Stomach (tissue), 9 donors: ENCODE data around the gene MINPP1. TPM values are rescaled to one million over a fixed set of nuclear protein-coding genes. Genes with fewer than 3 reads are reported as not detected.
"Not testable (repeated sequence)": the region's sequence is repeated elsewhere in the genome, so short reads cannot be mapped to it uniquely, and the experiment has no call there.

Experiments
- DNase-seq, 2 donors: peaks; one replicate each; pipeline versions ENCODE4 v3.0.0 to v3.0.0-alpha.2; 2013 to 2019
- H3K27ac ChIP-seq, 5 donors: fragments of 200-600 bp in 4 of 5; sonication (generic) in 4 of 5; one replicate each; pipeline ENCODE4 v1.5.1; 2013 to 2019; ENCODE audit warnings: mild to moderate bottlenecking in 1 of 5, moderate library complexity in 1 of 5
- H3K27me3 ChIP-seq, 3 donors: fragments of 200-600 bp; sonication (generic); one replicate each; pipeline ENCODE4 v1.5.1; 2017 to 2019; ENCODE audit warnings: mixed run types in 1 of 3
- H3K36me3 ChIP-seq, 4 donors: fragments of 200-600 bp; sonication (generic); 1 replicate in 3 of 4; 2 replicates in 1 of 4; pipeline ENCODE4 v1.5.1; 2016 to 2019
- H3K4me1 ChIP-seq, 4 donors: fragments of 200-600 bp; sonication (generic); one replicate each; pipeline ENCODE4 v1.5.1; 2016 to 2019
- H3K4me3 ChIP-seq, 4 donors: fragments of 200-600 bp; sonication (generic) in 3 of 4; one replicate each; pipeline ENCODE4 v1.5.1; 2016 to 2019; ENCODE audit warnings: mild to moderate bottlenecking in 1 of 4
- H3K9me3 ChIP-seq, 4 donors: fragments of 200-600 bp; sonication (generic); one replicate each; pipeline ENCODE4 v1.5.1; 2016 to 2019
- EP300 ChIP-seq: sonication (generic); formaldehyde crosslinking; IDR thresholded peaks from one replicate; pipeline ENCODE4 v1.6.1; 2017; ENCODE audit warnings: antibody characterized with exemption
- POLR2A ChIP-seq, 4 donors: fragments of 450-650 bp; IDR thresholded peaks; one replicate each; pipeline ENCODE4 v1.6.1; 2016; ENCODE audit warnings: antibody characterized with exemption in 4 of 4, control low read depth in 2 of 4, mild to moderate bottlenecking in 1 of 4, moderate library complexity in 1 of 4
- POLR2AphosphoS5 ChIP-seq, 3 donors: sonication (generic); formaldehyde crosslinking; IDR thresholded peaks; one replicate each; pipeline ENCODE4 v1.6.1; 2016; ENCODE audit warnings: antibody characterized with exemption in 3 of 3
- WGBS, 5 donors: extraction: QIAGEN DNeasy Blood & Tissue Kit in 3 of 5; methylation state at CpG; one replicate each; pipeline versions ENCODE4 v1.1.5 to v1.1.7; 2013 to 2018; 5-methylcytosine and 5-hydroxymethylcytosine counted together
- intact Hi-C: fragments of 100-400 bp; cut with DNase I; formaldehyde crosslinking; loops from one replicate; pipeline ENCODE4 v1.15.1; 2023; ENCODE audit warnings: low total_unique reads
- polyA plus RNA-seq, 3 donors: library from polyadenylated mRNA; stranded (reverse); fragments of 200-250 nt; gene quantifications; one replicate each; pipeline ENCODE4 v1.2.3, GENCODE V29; 2013
- total RNA-seq, 5 donors: library from RNA; depleted of rRNA; stranded (reverse); fragments of >200 nt; gene quantifications; one replicate each; pipeline versions ENCODE4 v1.1.0 to v1.2.3, GENCODE V29; 2014 to 2016
- TF ChIP-seq, protein P1 (sequence below), 7 experiments: fragments of 450-650 bp in 4 of 7; fragments of 200-600 bp in 3 of 7; sonication (generic) in 3 of 7; IDR thresholded peaks; one replicate each; pipeline ENCODE4 v1.5.1; 2016 to 2019; ENCODE audit warnings: antibody characterized with exemption in 7 of 7, control low read depth in 2 of 7, mild to moderate bottlenecking in 1 of 7
- donor health status: healthy with polysubstance abuse.
- donor health status: Bipolar disorder and iron deficiency.
- donor health status: healthy.

MINPP1 gene
- total and polyA plus RNA-seq, 8 donors: 0.89 to 19.4 (median 6.6) TPM

DNA sequence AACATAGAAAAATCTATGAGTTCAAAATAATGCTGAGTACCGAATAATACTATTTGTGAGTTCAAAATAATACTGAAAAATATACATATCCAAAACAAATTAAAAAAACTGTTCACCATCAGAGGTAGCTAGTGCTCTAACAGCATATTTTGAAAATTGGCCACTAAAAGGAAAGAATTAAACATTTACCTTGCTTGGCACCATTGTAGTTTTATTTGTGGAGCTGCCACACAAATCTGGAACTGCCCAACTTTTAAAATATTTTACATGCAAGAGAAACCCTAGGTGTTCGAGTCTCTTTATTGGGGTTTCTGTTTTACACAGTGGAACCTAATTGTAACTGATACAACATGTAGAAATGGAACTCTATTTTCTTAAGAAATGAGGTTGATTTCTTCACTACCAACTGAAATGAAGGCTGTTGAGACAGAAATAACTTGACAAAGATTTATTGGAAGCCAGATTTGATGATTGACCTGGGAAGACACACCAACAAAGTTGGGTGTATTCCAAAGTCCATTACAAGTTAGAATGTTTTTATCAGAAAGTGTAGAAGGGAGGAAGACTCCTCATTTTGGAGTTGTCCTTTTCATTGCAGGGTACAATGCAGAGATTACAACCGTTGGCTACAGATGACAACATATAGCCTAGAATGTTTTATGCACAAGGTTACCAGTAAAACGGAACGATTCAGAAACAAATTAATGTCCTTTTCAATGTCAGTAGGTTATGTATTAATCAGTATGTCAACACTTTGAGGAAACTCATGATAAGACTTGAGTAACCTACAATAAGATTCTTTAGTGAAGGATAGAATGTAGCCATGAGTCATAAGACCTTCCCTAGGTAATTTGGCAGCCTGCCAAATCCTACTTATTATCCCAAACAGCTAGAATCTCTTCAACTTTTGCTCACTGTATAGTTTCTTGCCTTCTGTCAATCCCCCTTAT is 81.1 kb downstream of the MINPP1 start:
- Histone ChIP-seq H3K27ac (peak overlapping the region in 1 of 5 donors; percentile 4), H3K36me3 (no peaks in the 10 kb centered on the region), H3K4me1 (peaks cover 0 to 4% (median 0%) of the 10 kb centered on the region in 4 donors), H3K27me3 (no peaks in the 10 kb centered on the region), H3K9me3 (no peaks in the 10 kb centered on the region), H3K4me3 (no peak overlapping the region)
- WGBS, 5 donors: 42 to 58% (median 54%) methylated on average over 5 of the region's 5 CpGs
- TF ChIP-seq POLR2AphosphoS5 (IDR thresholded peaks at IDR 0.05): peak in 1 of 3 donors; percentile 43
- TF ChIP-seq, protein P1, sequence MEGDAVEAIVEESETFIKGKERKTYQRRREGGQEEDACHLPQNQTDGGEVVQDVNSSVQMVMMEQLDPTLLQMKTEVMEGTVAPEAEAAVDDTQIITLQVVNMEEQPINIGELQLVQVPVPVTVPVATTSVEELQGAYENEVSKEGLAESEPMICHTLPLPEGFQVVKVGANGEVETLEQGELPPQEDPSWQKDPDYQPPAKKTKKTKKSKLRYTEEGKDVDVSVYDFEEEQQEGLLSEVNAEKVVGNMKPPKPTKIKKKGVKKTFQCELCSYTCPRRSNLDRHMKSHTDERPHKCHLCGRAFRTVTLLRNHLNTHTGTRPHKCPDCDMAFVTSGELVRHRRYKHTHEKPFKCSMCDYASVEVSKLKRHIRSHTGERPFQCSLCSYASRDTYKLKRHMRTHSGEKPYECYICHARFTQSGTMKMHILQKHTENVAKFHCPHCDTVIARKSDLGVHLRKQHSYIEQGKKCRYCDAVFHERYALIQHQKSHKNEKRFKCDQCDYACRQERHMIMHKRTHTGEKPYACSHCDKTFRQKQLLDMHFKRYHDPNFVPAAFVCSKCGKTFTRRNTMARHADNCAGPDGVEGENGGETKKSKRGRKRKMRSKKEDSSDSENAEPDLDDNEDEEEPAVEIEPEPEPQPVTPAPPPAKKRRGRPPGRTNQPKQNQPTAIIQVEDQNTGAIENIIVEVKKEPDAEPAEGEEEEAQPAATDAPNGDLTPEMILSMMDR (IDR thresholded peaks at IDR 0.05): no peak
- peak; percentile 37 to 88 for DNase-seq
- intact Hi-C loops: no loop called here

DNA sequence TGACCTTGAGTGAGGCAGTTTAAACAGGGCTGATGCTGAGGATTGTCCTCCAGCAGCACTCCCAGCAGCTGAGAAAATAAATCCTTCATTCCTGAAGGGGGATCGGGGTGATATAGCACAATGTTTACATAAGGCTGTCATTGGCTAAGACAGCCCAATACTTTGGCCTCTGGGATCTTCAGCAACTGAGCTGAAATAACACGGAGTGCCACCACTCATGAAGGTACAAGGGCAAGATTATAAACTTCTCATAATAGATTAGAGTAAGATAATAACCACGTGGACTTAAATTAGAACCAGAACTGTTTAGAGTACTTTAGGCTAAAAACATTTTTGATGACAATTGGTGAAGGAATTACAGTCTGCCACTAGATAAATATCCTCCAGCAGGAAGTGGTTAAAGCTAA is 85.0 kb downstream of the MINPP1 start:
- no peak for DNase-seq
- TF ChIP-seq POLR2A (IDR thresholded peaks at IDR 0.05): no peak
- no peaks in the 10 kb centered on the region for H3K36me3 ChIP-seq
- no peaks in the 10 kb centered on the region for H3K27me3 ChIP-seq
- H3K27ac ChIP-seq: no peak overlapping the region
- intact Hi-C loops: no loop called here
- H3K9me3 ChIP-seq: no peaks in the 10 kb centered on the region
- H3K4me3 ChIP-seq: no peak overlapping the region
- WGBS, 5 donors: 39 to 52% (median 44%) methylated on average over 3 of the region's 3 CpGs
- peaks cover 0 to 4% (median 0%) of the 10 kb centered on the region in 4 donors for H3K4me1 ChIP-seq

DNA sequence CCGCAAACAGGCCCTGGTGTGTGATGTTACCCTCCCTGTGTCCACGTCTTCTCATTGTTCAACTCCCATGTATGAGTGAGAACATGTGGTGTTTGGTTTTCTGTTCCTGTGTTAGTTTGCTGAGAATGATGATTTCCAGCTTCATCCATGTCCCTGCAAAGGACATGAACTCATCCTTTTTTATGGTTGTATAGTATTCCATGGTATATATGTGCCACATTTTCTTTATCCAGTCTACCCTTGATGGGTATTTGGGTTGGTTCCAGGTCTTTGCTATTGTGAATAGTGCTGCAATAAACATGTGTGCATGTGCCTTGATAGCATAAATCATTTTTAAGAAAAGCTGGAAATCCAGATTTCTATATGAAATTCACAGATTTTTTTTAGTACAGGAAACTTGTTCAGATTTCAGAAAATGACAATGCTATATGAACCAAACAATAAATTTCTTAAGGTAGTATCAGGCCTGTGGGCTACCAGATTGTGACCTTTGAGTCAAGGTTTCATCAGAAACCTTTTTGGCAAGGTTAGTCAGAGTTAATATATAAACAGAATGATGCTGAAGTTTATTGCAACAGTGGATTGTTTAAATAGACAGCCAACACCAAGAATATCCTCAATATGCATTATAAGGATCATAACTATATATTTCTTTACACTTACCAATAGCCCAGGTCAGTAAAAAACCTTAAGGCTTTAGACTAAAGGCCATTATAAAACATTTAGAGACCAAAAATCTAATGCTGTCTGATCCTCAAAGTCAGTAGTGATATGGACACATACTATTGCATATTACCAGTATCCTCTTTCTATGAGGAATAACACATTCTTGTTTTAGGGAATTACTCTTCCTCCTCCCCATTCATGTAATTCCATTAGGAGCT is 86.3 kb downstream of the MINPP1 start:
- intact Hi-C loops: no loop called here

DNA sequence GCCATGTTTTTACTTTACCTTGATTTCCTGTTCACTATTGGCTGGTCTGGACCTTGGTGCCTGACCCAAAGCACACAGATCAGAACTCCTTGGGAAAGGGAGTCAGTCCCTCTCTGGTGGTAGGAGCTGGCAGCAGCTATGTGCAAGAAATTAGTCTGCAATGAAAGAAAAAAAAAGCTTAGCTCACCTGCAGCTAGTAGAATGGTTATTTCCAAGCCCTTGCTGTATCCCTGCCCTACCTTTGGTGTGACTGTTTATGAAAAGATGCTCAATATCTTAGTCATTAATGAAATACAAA is 86.8 kb downstream of the MINPP1 start:
- Histone ChIP-seq H3K9me3 (no peaks in the 10 kb centered on the region), H3K27me3 (no peaks in the 10 kb centered on the region), H3K4me1 (peaks cover 0 to under 1% (median 0%) of the 10 kb centered on the region in 4 donors), H3K27ac (no peak overlapping the region), H3K36me3 (no peaks in the 10 kb centered on the region), H3K4me3 (no peak overlapping the region)
- intact Hi-C loops: no loop called here
- TF ChIP-seq, protein P1 (IDR thresholded peaks at IDR 0.05): no peak
- TF ChIP-seq POLR2A (IDR thresholded peaks at IDR 0.05) (no peak), EP300 (no peak), POLR2AphosphoS5 (IDR thresholded peaks at IDR 0.05) (no peak)
- no peak for DNase-seq

More for the DNA sequence above, 86.3 kb downstream of the MINPP1 start:
- no peak for DNase-seq
- Histone ChIP-seq H3K36me3 (no peaks in the 10 kb centered on the region), H3K27ac (no peak overlapping the region), H3K4me3 (no peak overlapping the region), H3K9me3 (no peaks in the 10 kb centered on the region), H3K4me1 (peaks cover 0 to 4% (median 0%) of the 10 kb centered on the region in 4 donors), H3K27me3 (no peaks in the 10 kb centered on the region)
- no peak for TF ChIP-seq POLR2A (IDR thresholded peaks at IDR 0.05)
- 84 to 100% (median 95%) methylated on average over 2 of the region's 2 CpGs for WGBS, 5 donors

DNA sequence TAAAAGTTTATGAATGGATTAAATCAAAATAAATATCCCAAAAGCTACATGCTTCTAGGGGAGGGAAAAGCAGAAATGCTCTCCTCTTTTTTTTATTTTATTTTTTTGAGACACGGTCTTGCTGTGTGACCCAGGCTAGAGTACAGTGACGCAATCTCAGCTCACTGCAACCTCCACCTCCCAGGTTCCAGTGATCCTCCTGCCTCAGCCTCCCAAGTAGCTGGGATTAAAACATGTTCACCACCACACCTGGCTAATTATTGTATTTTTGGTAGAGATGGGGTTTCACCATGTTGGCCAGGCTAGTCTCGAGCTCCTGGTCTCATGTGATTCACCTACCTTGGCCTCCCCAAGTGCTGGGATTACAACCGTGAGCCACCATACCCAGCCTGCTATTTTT is 88.2 kb downstream of the MINPP1 start:
- H3K9me3 ChIP-seq, H3K4me1 ChIP-seq, H3K4me3 ChIP-seq, H3K27ac ChIP-seq, H3K27me3 ChIP-seq, DNase-seq, intact Hi-C loops, H3K36me3 ChIP-seq: not testable (repeated sequence)
- 90 to 94% (median 91%) methylated on average over 4 of the region's 4 CpGs for WGBS, 5 donors
